OCI-LY3 (cell line): ENCODE measurements around the gene DSG1.
A peak's percentile ranks its signal among the peaks of the same experiment; 100 is the strongest.

Source experiments
- H2AFZ ChIP-seq: fragments of 200-600, 300-600 bp; shearing (Covaris generic); 2 replicates; pipeline ENCODE4 v1.6.0; 2014; ENCODE audit warnings: antibody characterized with exemption, low read depth, low read length
- H3K27ac ChIP-seq: fragments of 200-600, 300-600 bp; sonication (generic); 2 replicates; pipeline ENCODE4 v1.5.1; 2014; ENCODE audit warnings: mild to moderate bottlenecking, low read length, moderate library complexity, mixed read lengths
- H3K27me3 ChIP-seq: fragments of 200-600, 300-600 bp; sonication (generic); 2 replicates; pipeline ENCODE4 v1.6.1; 2014; ENCODE audit warnings: low read depth, low read length, mixed read lengths
- H3K36me3 ChIP-seq: fragments of 200-600, 300-600 bp; sonication (generic); replicated peaks from 2 replicates; pipeline ENCODE3; 2014; ENCODE audit warnings: low read depth, low read length, mixed read lengths
- H3K4me1 ChIP-seq: fragments of 300-600, 200-600 bp; sonication (generic); 2 replicates; pipeline ENCODE4 v1.6.1; 2014; ENCODE audit warnings: low read length, mixed read lengths
- H3K4me2 ChIP-seq: fragments of 200-600, 300-600 bp; sonication (generic); 2 replicates; pipeline ENCODE4 v1.6.1; 2014; ENCODE audit warnings: low read length, mixed read lengths
- H3K4me3 ChIP-seq: fragments of 300-600, 200-600 bp; sonication (generic); 2 replicates; pipeline ENCODE4 v1.5.1; 2014; ENCODE audit warnings: antibody characterized with exemption, mild to moderate bottlenecking, low read length, moderate library complexity
- H3K79me2 ChIP-seq: fragments of 300-600, 200-600 bp; shearing (Covaris generic); 2 replicates; pipeline ENCODE4 v1.6.1; 2014; ENCODE audit warnings: mild to moderate bottlenecking, low read length, mixed read lengths
- H3K9ac ChIP-seq: fragments of 300-600, 200-600 bp; shearing (Covaris generic); 2 replicates; pipeline ENCODE4 v1.6.0; 2014; ENCODE audit warnings: mild to moderate bottlenecking, low read length, moderate library complexity
- H3K9me3 ChIP-seq: fragments of 200-600, 300-600 bp; shearing (Covaris generic); 2 replicates; pipeline ENCODE4 v1.6.1; 2014; ENCODE audit warnings: low read length, mixed read lengths; ENCODE audit not compliant: insufficient read depth
- H4K20me1 ChIP-seq: fragments of 200-600, 300-600 bp; sonication (generic); 2 replicates; pipeline ENCODE4 v1.6.1; 2016; ENCODE audit warnings: low read length, mixed read lengths; ENCODE audit not compliant: insufficient read depth
- CTCF ChIP-seq: fragments of 200-600, 300-600 bp; sonication (generic); IDR thresholded peaks from 2 replicates; pipeline ENCODE4 v1.5.1; 2014; ENCODE audit warnings: antibody characterized with exemption, low read length, low read depth
- EZH2phosphoT487 ChIP-seq: fragments of 200-600 bp; shearing (Covaris generic); IDR thresholded peaks from 2 replicates; pipeline ENCODE4 v1.6.1; 2018; ENCODE audit warnings: antibody characterized with exemption, mixed run types, low read depth

Gene DSG1

GRCh38 chr18:31309115-31309514 is 8.8 kb upstream of the DSG1 start:
- Histone ChIP-seq H3K27me3 (no peaks in the 10 kb centered on the region), H3K9ac (no peak overlapping the region), H2AFZ (no peak overlapping the region), H3K79me2 (no peaks in the 10 kb centered on the region), H4K20me1 (no peaks in the 10 kb centered on the region), H3K27ac (no peak overlapping the region), H3K4me3 (no peak overlapping the region), H3K4me1 (no peaks in the 10 kb centered on the region), H3K36me3 (no peaks in the 10 kb centered on the region), H3K4me2 (no peak overlapping the region), H3K9me3 (no peaks in the 10 kb centered on the region)
- TF ChIP-seq EZH2phosphoT487 (no peak), CTCF (no peak)

GRCh38 chr18:31316974-31317373 is 986 bp upstream of the DSG1 start:
- H3K36me3 ChIP-seq, result no peaks in the 10 kb centered on the region
- H3K79me2 ChIP-seq, result no peaks in the 10 kb centered on the region
- peak overlapping the region; percentile 40; the same call in 1 of the 2 replicates for H2AFZ ChIP-seq
- H3K27me3 ChIP-seq, result no peaks in the 10 kb centered on the region
- no peak overlapping the region for H3K27ac ChIP-seq
- no peak overlapping the region for H3K9ac ChIP-seq
- TF ChIP-seq EZH2phosphoT487 (no peak), CTCF (no peak)
- no peaks in the 10 kb centered on the region for H3K4me1 ChIP-seq
- no peaks in the 10 kb centered on the region for H3K9me3 ChIP-seq
- no peak overlapping the region for H3K4me3 ChIP-seq
- no peaks in the 10 kb centered on the region for H4K20me1 ChIP-seq
- H3K4me2 ChIP-seq, result no peak overlapping the region

- H3K79me2 ChIP-seq, result no peaks in the 10 kb centered on the region
- no peaks in the 10 kb centered on the region for H3K9me3 ChIP-seq
- H4K20me1 ChIP-seq, result no peaks in the 10 kb centered on the region
- no peak overlapping the region for H3K4me2 ChIP-seq
- H3K4me3 ChIP-seq, result no peak overlapping the region
- H3K9ac ChIP-seq, result no peak overlapping the region
- H3K27ac ChIP-seq, result no peak overlapping the region
- no peaks in the 10 kb centered on the region for H3K27me3 ChIP-seq
- peaks cover 5% of the 10 kb centered on the region for H3K4me1 ChIP-seq
- H2AFZ ChIP-seq, result no peak overlapping the region
- H3K36me3 ChIP-seq, result no peaks in the 10 kb centered on the region
- TF ChIP-seq CTCF, result no peak
- TF ChIP-seq EZH2phosphoT487, result no peak
Observed at GRCh38 chr18:31321719-31322118, 3.8 kb downstream of the DSG1 start.

- Histone ChIP-seq H3K79me2 (no peaks in the 10 kb centered on the region), H3K9ac (no peak overlapping the region), H3K4me2 (no peak overlapping the region), H3K4me3 (no peak overlapping the region), H2AFZ (no peak overlapping the region), H3K27ac (no peak overlapping the region), H3K36me3 (no peaks in the 10 kb centered on the region), H3K9me3 (no peaks in the 10 kb centered on the region), H3K27me3 (no peaks in the 10 kb centered on the region), H3K4me1 (peaks cover 17% of the 10 kb centered on the region), H4K20me1 (no peaks in the 10 kb centered on the region)
- TF ChIP-seq EZH2phosphoT487 (no peak), CTCF (no peak)
Observed at GRCh38 chr18:31325051-31325450, 7.1 kb downstream of the DSG1 start.
